H9 (cell line): ENCODE measurements around the gene NKD2. TPM values are rescaled to one million over a fixed set of nuclear protein-coding genes. Genes with fewer than 3 reads are reported as not detected.

Source experiments
- DNase-seq: peaks from one replicate; pipeline ENCODE4 v3.0.0-alpha.2; 2017
- H2AFZ ChIP-seq: one replicate; pipeline ENCODE4 v1.6.1; 2013; ENCODE audit warnings: mild to moderate bottlenecking, low read length, control low read depth, moderate library complexity
- H2AK5ac ChIP-seq: 2 replicates; pipeline ENCODE4 v1.6.1; 2013; ENCODE audit warnings: low read length, control low read depth, mixed read lengths; ENCODE audit not compliant: insufficient read length
- H2BK120ac ChIP-seq: one replicate; pipeline ENCODE4 v1.6.1; 2013; ENCODE audit warnings: low read depth, mild to moderate bottlenecking, low read length, control low read depth, inconsistent platforms; ENCODE audit not compliant: poor library complexity, severe bottlenecking
- H2BK12ac ChIP-seq: 2 replicates; pipeline ENCODE4 v1.6.1; 2013; ENCODE audit warnings: low read length, control low read depth, mixed read lengths, low read depth; ENCODE audit not compliant: insufficient read length
- H2BK15ac ChIP-seq: 2 replicates; pipeline ENCODE4 v1.6.1; 2013; ENCODE audit warnings: low read depth, low read length, control low read depth
- H2BK20ac ChIP-seq: one replicate; pipeline ENCODE4 v1.6.1; 2013; ENCODE audit warnings: low read depth, mild to moderate bottlenecking, low read length, control low read depth, inconsistent platforms; ENCODE audit not compliant: poor library complexity, severe bottlenecking
- H2BK5ac ChIP-seq: 2 replicates; pipeline ENCODE4 v1.6.1; 2013; ENCODE audit warnings: low read length, control low read depth, mixed read lengths; ENCODE audit not compliant: insufficient read length
- H3K14ac ChIP-seq: 2 replicates; pipeline ENCODE4 v1.6.1; 2013; ENCODE audit warnings: low read length, control low read depth; ENCODE audit not compliant: insufficient read depth
- H3K18ac ChIP-seq: 2 replicates; pipeline ENCODE4 v1.6.1; 2013; ENCODE audit warnings: low read depth, mild to moderate bottlenecking, mixed read lengths, low read length, control low read depth; ENCODE audit not compliant: insufficient read length
- H3K23ac ChIP-seq: 2 replicates; pipeline ENCODE4 v1.6.1; 2013; ENCODE audit warnings: low read length, control low read depth, mixed read lengths, low read depth; ENCODE audit not compliant: insufficient read length
- H3K23me2 ChIP-seq: 2 replicates; pipeline ENCODE4 v1.6.1; 2013; ENCODE audit warnings: low read depth, mild to moderate bottlenecking, mixed read lengths, low read length, control low read depth; ENCODE audit not compliant: insufficient read length, poor library complexity, severe bottlenecking
- H3K27ac ChIP-seq: 2 replicates; pipeline ENCODE4 v1.5.1; 2013; ENCODE audit warnings: low read length, control low read depth, mixed read lengths, low read depth; ENCODE audit not compliant: insufficient read length
- H3K27me3 ChIP-seq: 2 replicates; pipeline ENCODE4 v1.6.1; 2013; ENCODE audit warnings: low read length, control low read depth, inconsistent platforms; ENCODE audit not compliant: insufficient read depth
- H3K4ac ChIP-seq: 2 replicates; pipeline ENCODE4 v1.6.1; 2013; ENCODE audit warnings: low read depth, mild to moderate bottlenecking, control low read depth, inconsistent platforms, low read length, moderate library complexity
- H3K4me1 ChIP-seq: 2 replicates; pipeline ENCODE4 v1.6.1; 2013; ENCODE audit warnings: low read length, control low read depth, inconsistent platforms; ENCODE audit not compliant: insufficient read depth
- H3K4me2 ChIP-seq: 2 replicates; pipeline ENCODE4 v1.6.1; 2013; ENCODE audit warnings: low read length, control low read depth, mixed read lengths; ENCODE audit not compliant: insufficient read length, insufficient read depth
- H3K56ac ChIP-seq: 2 replicates; pipeline ENCODE4 v1.6.1; 2013; ENCODE audit warnings: low read depth, mild to moderate bottlenecking, mixed read lengths, low read length, control low read depth; ENCODE audit not compliant: insufficient read length
- H3K79me1 ChIP-seq: 2 replicates; pipeline ENCODE4 v1.6.1; 2013; ENCODE audit warnings: low read depth, mild to moderate bottlenecking, moderate library complexity, low read length, control low read depth, inconsistent platforms; ENCODE audit not compliant: insufficient read depth, poor library complexity, severe bottlenecking
- H3K79me2 ChIP-seq: 2 replicates; pipeline ENCODE4 v1.6.1; 2013; ENCODE audit warnings: low read length, control low read depth, inconsistent platforms; ENCODE audit not compliant: insufficient read depth
- H3K9ac ChIP-seq: 2 replicates; pipeline ENCODE4 v1.6.1; 2013; ENCODE audit warnings: low read length, control low read depth, mixed read lengths; ENCODE audit not compliant: insufficient read length; ENCODE audit errors: extremely low read depth
- H3K9me3 ChIP-seq: one replicate; pipeline ENCODE4 v1.6.1; 2013; ENCODE audit warnings: low read depth, low read length, inconsistent platforms; ENCODE audit not compliant: control insufficient read depth
- H3T11ph ChIP-seq: one replicate; pipeline ENCODE4 v1.6.1; 2013; ENCODE audit warnings: mild to moderate bottlenecking, low read length, control low read depth, inconsistent platforms
- H4K20me1 ChIP-seq: one replicate; pipeline ENCODE4 v1.6.1; 2013; ENCODE audit not compliant: control insufficient read depth, insufficient read length, insufficient read depth
- H4K5ac ChIP-seq: 2 replicates; pipeline ENCODE4 v1.6.1; 2013; ENCODE audit warnings: low read depth, mild to moderate bottlenecking, mixed read lengths, low read length, control low read depth; ENCODE audit not compliant: insufficient read length
- H4K8ac ChIP-seq: replicated peaks from 2 replicates; pipeline ENCODE4 v1.6.1; 2013; ENCODE audit warnings: low read length, control low read depth, mixed read lengths, low read depth; ENCODE audit not compliant: insufficient read length
- H4K91ac ChIP-seq: 2 replicates; pipeline ENCODE4 v1.6.1; 2013; ENCODE audit warnings: low read depth, mild to moderate bottlenecking, moderate library complexity, mixed read lengths, low read length, control low read depth; ENCODE audit not compliant: insufficient read length
- H3K27ac Mint-ChIP-seq, 3 experiments: 2 replicates in 2 of 3; 3 replicates in 1 of 3; pipeline ENCODE4 v1.8.0; 2020 to 2021; ENCODE audit warnings: mixed read lengths in 3 of 3, mild to moderate bottlenecking in 1 of 3, moderate library complexity in 1 of 3
- H3K27me3 Mint-ChIP-seq: 2 replicates; pipeline ENCODE4 v1.8.0; 2021; ENCODE audit warnings: low read depth, mild to moderate bottlenecking, moderate library complexity, mixed read lengths
- H3K36me3 Mint-ChIP-seq, 3 experiments: 2 replicates in 2 of 3; 3 replicates in 1 of 3; pipeline ENCODE4 v1.8.0; 2020 to 2021; ENCODE audit warnings: low read depth in 3 of 3, mixed read lengths in 3 of 3; ENCODE audit not compliant: insufficient read depth in 1 of 3
- H3K4me1 Mint-ChIP-seq, 2 experiments: 2 replicates each; pipeline ENCODE4 v1.8.0; 2020; ENCODE audit warnings: mixed read lengths in 2 of 2
- H3K4me3 Mint-ChIP-seq, 2 experiments: 2 replicates in 1 of 2; 3 replicates in 1 of 2; pipeline ENCODE4 v1.8.0; 2020 to 2021; ENCODE audit warnings: mild to moderate bottlenecking in 2 of 2, mixed read lengths in 2 of 2, moderate library complexity in 1 of 2
- H3K9me3 Mint-ChIP-seq, 2 experiments: 2 replicates in 1 of 2; 3 replicates in 1 of 2; pipeline ENCODE4 v1.8.0; 2020; ENCODE audit warnings: mild to moderate bottlenecking in 2 of 2, mixed read lengths in 2 of 2, moderate library complexity in 1 of 2
- CTCF ChIP-seq: fragments of 200-600 bp; sonication (generic); conservative IDR thresholded peaks from 3 replicates; pipeline ENCODE4 v1.8.0; 2021; ENCODE audit warnings: antibody characterized with exemption, mild to moderate bottlenecking
- WGBS: extraction: QIAGEN DNeasy Blood & Tissue Kit; methylation state at CpG from one replicate; pipeline ENCODE4 v1.1.7; 2013; ENCODE audit warnings: missing lambda C conversion rate, low lambda C conversion rate, mixed read lengths; ENCODE audit not compliant: insufficient read length; ENCODE audit errors: extremely low coverage; 5-methylcytosine and 5-hydroxymethylcytosine counted together
- total RNA-seq: library from RNA; stranded (reverse); gene quantifications from 2 replicates; pipeline ENCODE4 v1.2.1, GENCODE V29; 2021

NKD2 gene
- total RNA-seq, 1 experiment from 2014 or later, result 7.3 TPM

DNA sequence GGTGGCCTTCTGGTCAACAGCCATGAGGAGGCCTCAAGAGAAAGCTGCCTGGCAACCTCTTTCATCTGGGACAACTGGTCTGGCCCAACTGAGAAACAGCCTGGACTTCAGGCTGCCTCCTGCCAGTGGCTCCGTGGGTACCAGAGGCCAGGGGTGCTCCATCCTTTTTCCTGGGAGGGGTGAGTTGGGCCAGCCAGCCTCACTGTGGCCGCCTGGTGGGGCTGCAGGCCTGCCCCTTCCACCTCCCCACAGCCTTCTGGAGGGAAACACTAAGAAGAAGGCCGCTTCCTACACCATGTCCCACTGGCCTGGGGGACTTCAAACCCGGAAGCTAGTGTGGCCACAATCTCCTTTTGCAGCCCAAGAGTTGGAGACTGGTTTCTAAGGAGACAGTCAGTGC is 13.8 kb upstream of the NKD2 start:
- peaks cover 16 to 18% of the 10 kb centered on the region in 2 experiments for H3K4me1 Mint-ChIP-seq
- Histone ChIP-seq H3K23ac (no peak overlapping the region), H3K56ac (no peak overlapping the region), H3K79me2 (no peaks in the 10 kb centered on the region), H2BK20ac (no peak overlapping the region), H3K9me3 (no peaks in the 10 kb centered on the region), H3K27me3 (no peaks in the 10 kb centered on the region), H3K79me1 (no peaks in the 10 kb centered on the region), H3K4me2 (no peak overlapping the region), H4K20me1 (peaks cover 2% of the 10 kb centered on the region), H2BK12ac (no peak overlapping the region), H4K8ac (no peak overlapping the region), H3K9ac (no peak overlapping the region), H2BK5ac (no peak overlapping the region), H3K4me1 (no peaks in the 10 kb centered on the region), H3K14ac (no peak overlapping the region), H2BK15ac (no peak overlapping the region), H2AK5ac (no peak overlapping the region), H3K18ac (no peak overlapping the region), H3K27ac (no peak overlapping the region), H2AFZ (no peak overlapping the region), H4K5ac (no peak overlapping the region), H2BK120ac (no peak overlapping the region), H3K4ac (no peak overlapping the region), H4K91ac (no peak overlapping the region), H3K23me2 (no peaks in the 10 kb centered on the region), H3T11ph (no peak overlapping the region)
- H3K27me3 Mint-ChIP-seq, result peaks cover 8% of the 10 kb centered on the region
- H3K9me3 Mint-ChIP-seq, result no peaks in the 10 kb centered on the region
- H3K4me3 Mint-ChIP-seq, result no peak overlapping the region
- peak; percentile 26 for DNase-seq
- TF ChIP-seq CTCF, result peak; percentile 41; the same call in 2 of the 3 replicates
- WGBS, result no CpG with 5 or more reads among the region's 4 CpGs
- H3K36me3 Mint-ChIP-seq, result no peaks in the 10 kb centered on the region
- no peak overlapping the region for H3K27ac Mint-ChIP-seq
